CD14-positive monocyte (primary cell): ENCODE results near the gene SMG6. TPM values are rescaled to one million over a fixed set of nuclear protein-coding genes. Genes with fewer than 3 reads are reported as not detected.

Source experiments
- DNase-seq, 3 donors: peaks; one replicate each; pipeline ENCODE4 v3.0.0-alpha.2; 2011 to 2022
- H2AFZ ChIP-seq: 2 replicates; pipeline ENCODE4 v1.6.0; 2012; ENCODE audit warnings: mild to moderate bottlenecking, low read depth, low read length, inconsistent platforms; ENCODE audit not compliant: insufficient read depth, poor library complexity, severe bottlenecking
- H3K27ac ChIP-seq, 2 donors: 1 replicate in 1 of 2; 2 replicates in 1 of 2; pipeline ENCODE4 v1.5.1; 2012 to 2013; ENCODE audit warnings: low read length in 2 of 2, control low read depth in 1 of 2, inconsistent platforms in 1 of 2, low read depth in 1 of 2, mild to moderate bottlenecking in 1 of 2
- H3K27me3 ChIP-seq, 2 donors: one replicate each; pipeline versions ENCODE4 v1.6.0 to v1.6.1; 2011 to 2013; ENCODE audit warnings: low read length in 2 of 2; ENCODE audit not compliant: control insufficient read depth in 2 of 2, insufficient read depth in 2 of 2
- H3K36me3 ChIP-seq, 2 donors: replicated peaks in 1 of 2; 1 replicate in 1 of 2; 2 replicates in 1 of 2; pipeline versions ENCODE4 v1.5.1 to v1.6.1; 2012 to 2013; ENCODE audit warnings: low read length in 2 of 2, control low read depth in 1 of 2, inconsistent platforms in 1 of 2, mild to moderate bottlenecking in 1 of 2; ENCODE audit not compliant: insufficient read depth in 2 of 2, control insufficient read depth in 1 of 2
- H3K4me1 ChIP-seq, 2 donors: 1 replicate in 1 of 2; 2 replicates in 1 of 2; pipeline versions ENCODE4 v1.5.1 to v1.6.1; 2012 to 2013; ENCODE audit warnings: low read length in 2 of 2, control low read depth in 1 of 2, inconsistent platforms in 1 of 2, mild to moderate bottlenecking in 1 of 2, moderate library complexity in 1 of 2; ENCODE audit not compliant: insufficient read depth in 2 of 2, control insufficient read depth in 1 of 2
- H3K4me2 ChIP-seq: replicated peaks from 2 replicates; pipeline ENCODE3; 2012; ENCODE audit warnings: low read length, moderate library complexity, mild to moderate bottlenecking; ENCODE audit not compliant: poor library complexity, severe bottlenecking; ENCODE audit errors: extremely low read depth
- H3K4me3 ChIP-seq, 3 experiments: fragments of 200-600 bp in 1 of 3; sonication (generic) in 1 of 3; replicated peaks in 1 of 3; 1 replicate in 2 of 3; 2 replicates in 1 of 3; pipeline ENCODE4 v1.5.1; 2011 to 2013; ENCODE audit warnings: low read length in 3 of 3, mild to moderate bottlenecking in 3 of 3, control low read depth in 2 of 3, low read depth in 2 of 3, inconsistent platforms in 1 of 3, moderate library complexity in 1 of 3
- H3K79me2 ChIP-seq: 2 replicates; pipeline ENCODE4 v1.6.0; 2012; ENCODE audit warnings: mild to moderate bottlenecking, control low read depth, inconsistent platforms, low read length, moderate library complexity; ENCODE audit not compliant: insufficient read depth
- H3K9ac ChIP-seq: 2 replicates; pipeline ENCODE4 v1.6.0; 2017; ENCODE audit warnings: low read length, mild to moderate bottlenecking; ENCODE audit not compliant: insufficient read depth, poor library complexity, severe bottlenecking
- H3K9me3 ChIP-seq, 2 donors: replicated peaks in 1 of 2; 1 replicate in 1 of 2; 2 replicates in 1 of 2; pipeline versions ENCODE4 v1.5.1 to v1.6.1; 2012 to 2013; ENCODE audit warnings: low read length in 2 of 2, control low read depth in 1 of 2; ENCODE audit not compliant: control insufficient read depth in 1 of 2, insufficient read depth in 1 of 2
- H4K20me1 ChIP-seq: 2 replicates; pipeline ENCODE4 v1.6.0; 2012; ENCODE audit warnings: mild to moderate bottlenecking, low read length, control low read depth, moderate library complexity; ENCODE audit not compliant: insufficient read depth
- H3K27ac Mint-ChIP-seq, 7 donors: one replicate each; pipeline ENCODE4 v1.8.0; 2020; ENCODE audit warnings: mild to moderate bottlenecking in 7 of 7, mixed read lengths in 7 of 7, moderate library complexity in 6 of 7, inconsistent platforms in 2 of 7
- H3K27me3 Mint-ChIP-seq, 3 donors: one replicate each; pipeline ENCODE4 v1.8.0; 2021 to 2022; ENCODE audit warnings: low read depth in 3 of 3, mild to moderate bottlenecking in 3 of 3, mixed read lengths in 3 of 3, moderate library complexity in 3 of 3, inconsistent platforms in 1 of 3
- H3K36me3 Mint-ChIP-seq, 2 donors: one replicate each; pipeline ENCODE4 v1.8.0; 2020; ENCODE audit warnings: mixed read lengths in 2 of 2, inconsistent platforms in 1 of 2, mild to moderate bottlenecking in 1 of 2
- H3K4me1 Mint-ChIP-seq: one replicate; pipeline ENCODE4 v1.8.0; 2020; ENCODE audit warnings: mild to moderate bottlenecking, mixed read lengths
- H3K4me3 Mint-ChIP-seq, 2 donors: one replicate each; pipeline ENCODE4 v1.8.0; 2020; ENCODE audit warnings: mild to moderate bottlenecking in 2 of 2, mixed read lengths in 2 of 2, moderate library complexity in 1 of 2
- H3K9me3 Mint-ChIP-seq, 7 donors: one replicate each; pipeline ENCODE4 v1.8.0; 2020 to 2022; ENCODE audit warnings: mixed read lengths in 7 of 7, mild to moderate bottlenecking in 6 of 7, moderate library complexity in 6 of 7, inconsistent platforms in 2 of 7
- WGBS: methylation state at CpG from one replicate; pipeline ENCODE4 v1.1.5; 2013; ENCODE audit warnings: missing lambda C conversion rate; ENCODE audit not compliant: insufficient coverage; 5-methylcytosine and 5-hydroxymethylcytosine counted together
- intact Hi-C, 2 donors: fragments of 100-400 bp; cut with micrococcal nuclease; formaldehyde crosslinking; loops; one replicate each; pipeline versions ENCODE4 v1.15.0 to v1.15.1; 2023
- polyA plus RNA-seq, 3 donors: library from polyadenylated mRNA; depleted of rRNA in 1 of 3; unstranded in 2 of 3; stranded (reverse) in 1 of 3; fragments of 300-500 nt in 2 of 3; fragments of >200 nt in 1 of 3; fragmentation: Illumina TruSeq in 2 of 3; gene quantifications; 1 replicate in 2 of 3; 2 replicates in 1 of 3; pipeline ENCODE4 v1.2.3, GENCODE V29; 2012 to 2021
- TF ChIP-seq, protein P1 (sequence below): fragments of 200-600 bp; IDR thresholded peaks from one replicate; pipeline ENCODE4 v1.8.0; 2022; ENCODE audit warnings: antibody characterized with exemption, mild to moderate bottlenecking

Gene SMG6
- polyA plus RNA-seq, 3 donors = 0.67 to 7.1 (median 1.1) TPM

DNA sequence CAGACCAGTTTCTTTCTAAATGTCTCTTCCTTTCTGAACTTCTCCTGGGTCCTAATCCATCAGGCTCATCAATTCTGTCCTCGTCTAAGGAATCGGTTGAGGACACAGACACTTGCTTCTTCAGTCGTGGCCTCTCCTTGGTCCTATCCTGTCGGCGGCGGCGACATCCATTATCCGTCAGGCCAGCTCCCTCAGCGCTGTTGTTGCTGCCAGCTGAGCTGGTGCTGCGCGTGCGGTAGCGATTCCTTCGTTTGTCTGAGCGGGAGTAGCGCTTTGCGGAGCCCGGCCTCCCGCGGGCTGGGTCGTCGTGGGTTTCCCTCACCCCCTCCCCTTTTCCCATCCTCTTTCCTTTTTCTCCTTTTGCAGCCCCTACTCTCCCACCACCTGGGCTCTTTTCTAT is 3.8 kb downstream of the SMG6 start:
- Histone ChIP-seq H3K9ac (no peak overlapping the region), H3K4me2 (no peak overlapping the region), H2AFZ (no peak overlapping the region), H4K20me1 (peaks cover 15% of the 10 kb centered on the region), H3K27me3 (no peaks in the 10 kb centered on the region), H3K9me3 (no peaks in the 10 kb centered on the region), H3K79me2 (peaks cover 27% of the 10 kb centered on the region), H3K4me1 (peaks cover 13 to 21% of the 10 kb centered on the region in 2 donors), H3K27ac (no peak overlapping the region), H3K36me3 (peaks cover 45 to 55% of the 10 kb centered on the region in 2 donors), H3K4me3 (no peak overlapping the region)
- peaks cover 52 to 54% of the 10 kb centered on the region in 2 donors for H3K36me3 Mint-ChIP-seq
- TF ChIP-seq, protein P1, sequence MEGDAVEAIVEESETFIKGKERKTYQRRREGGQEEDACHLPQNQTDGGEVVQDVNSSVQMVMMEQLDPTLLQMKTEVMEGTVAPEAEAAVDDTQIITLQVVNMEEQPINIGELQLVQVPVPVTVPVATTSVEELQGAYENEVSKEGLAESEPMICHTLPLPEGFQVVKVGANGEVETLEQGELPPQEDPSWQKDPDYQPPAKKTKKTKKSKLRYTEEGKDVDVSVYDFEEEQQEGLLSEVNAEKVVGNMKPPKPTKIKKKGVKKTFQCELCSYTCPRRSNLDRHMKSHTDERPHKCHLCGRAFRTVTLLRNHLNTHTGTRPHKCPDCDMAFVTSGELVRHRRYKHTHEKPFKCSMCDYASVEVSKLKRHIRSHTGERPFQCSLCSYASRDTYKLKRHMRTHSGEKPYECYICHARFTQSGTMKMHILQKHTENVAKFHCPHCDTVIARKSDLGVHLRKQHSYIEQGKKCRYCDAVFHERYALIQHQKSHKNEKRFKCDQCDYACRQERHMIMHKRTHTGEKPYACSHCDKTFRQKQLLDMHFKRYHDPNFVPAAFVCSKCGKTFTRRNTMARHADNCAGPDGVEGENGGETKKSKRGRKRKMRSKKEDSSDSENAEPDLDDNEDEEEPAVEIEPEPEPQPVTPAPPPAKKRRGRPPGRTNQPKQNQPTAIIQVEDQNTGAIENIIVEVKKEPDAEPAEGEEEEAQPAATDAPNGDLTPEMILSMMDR = no peak
- no peaks in the 10 kb centered on the region for H3K9me3 Mint-ChIP-seq
- H3K4me1 Mint-ChIP-seq = peaks cover 17% of the 10 kb centered on the region
- intact Hi-C loops = loop anchor here in 1 of 2 donors (5.0 kb wide), 1 partner anchor 38 kb away; the partner anchor contains the start of genes SGSM2 and TSR1
- H3K4me3 Mint-ChIP-seq = no peak overlapping the region
- no peak overlapping the region for H3K27ac Mint-ChIP-seq
- DNase-seq = no peak
- peaks cover 0 to 2% (median under 1%) of the 10 kb centered on the region in 3 donors for H3K27me3 Mint-ChIP-seq
- WGBS = 94% methylated on average over 10 of the region's 22 CpGs

DNA sequence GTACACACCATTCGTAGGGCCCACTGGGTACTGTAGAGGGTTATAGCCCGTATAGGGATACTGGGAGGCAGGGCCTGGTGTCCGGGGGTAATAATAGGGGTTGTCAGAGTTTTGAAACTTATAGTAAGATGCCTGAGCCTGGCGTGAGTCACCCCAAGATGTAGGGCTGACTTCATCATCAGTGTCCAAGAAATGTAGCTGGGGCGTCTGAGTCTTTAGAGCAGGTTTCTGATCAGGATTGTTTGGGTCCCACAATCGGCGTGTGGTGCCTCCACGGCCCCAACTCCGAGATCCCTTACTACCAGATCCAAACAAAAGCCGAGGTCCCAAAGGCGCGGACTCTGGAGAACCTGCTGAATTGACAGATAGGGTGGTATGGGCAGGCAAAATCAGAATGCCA is 4.4 kb downstream of the SMG6 start:
- H3K4me1 Mint-ChIP-seq = peaks cover 16% of the 10 kb centered on the region
- Histone ChIP-seq H3K79me2 (peaks cover 27% of the 10 kb centered on the region), H2AFZ (no peak overlapping the region), H3K4me2 (no peak overlapping the region), H4K20me1 (peaks cover 15% of the 10 kb centered on the region), H3K4me1 (peaks cover 9 to 15% of the 10 kb centered on the region in 2 donors), H3K9me3 (no peaks in the 10 kb centered on the region), H3K36me3 (peaks cover 50 to 61% of the 10 kb centered on the region in 2 donors), H3K4me3 (no peak overlapping the region), H3K27me3 (no peaks in the 10 kb centered on the region), H3K27ac (no peak overlapping the region), H3K9ac (no peak overlapping the region)
- no peaks in the 10 kb centered on the region for H3K9me3 Mint-ChIP-seq
- TF ChIP-seq, protein P1 = no peak
- H3K27ac Mint-ChIP-seq = peak overlapping the region in 1 of 7 donors; percentile 6
- peaks cover 58 to 60% of the 10 kb centered on the region in 2 donors for H3K36me3 Mint-ChIP-seq
- 97% methylated on average over 5 of the region's 12 CpGs for WGBS
- H3K4me3 Mint-ChIP-seq = no peak overlapping the region
- DNase-seq = no peak
- intact Hi-C loops = no loop called here
- H3K27me3 Mint-ChIP-seq = peaks cover 0 to 2% (median 0%) of the 10 kb centered on the region in 3 donors
